Liver (tissue), 3 donors: ENCODE data around the gene FTO.

ENCODE experiments used
- GABPA ChIP-seq, 2 donors: IDR thresholded peaks in 1 of 2; conservative IDR thresholded peaks in 1 of 2; 2 replicates each; pipeline ENCODE4 v1.6.1; 2016; ENCODE audit warnings: antibody characterized with exemption in 2 of 2, mild to moderate bottlenecking in 1 of 2, moderate library complexity in 1 of 2
- TF ChIP-seq, protein P1 (sequence below): fragments of 150-350 bp; IDR thresholded peaks from 2 replicates; pipeline ENCODE4 v1.5.1; 2017; ENCODE audit warnings: improper control_type of control experiment, low read depth, low read length; ENCODE audit not compliant: missing input control
- TF ChIP-seq, protein P2 (sequence below): IDR thresholded peaks from 2 replicates; pipeline ENCODE4 v1.6.1; 2016; ENCODE audit warnings: antibody characterized with exemption
- donor health status: healthy.
- donor health status: healthy.

GRCh38 chr16:54152362-54153239, 448.6 kb downstream of the FTO start:
- TF ChIP-seq, protein P1, sequence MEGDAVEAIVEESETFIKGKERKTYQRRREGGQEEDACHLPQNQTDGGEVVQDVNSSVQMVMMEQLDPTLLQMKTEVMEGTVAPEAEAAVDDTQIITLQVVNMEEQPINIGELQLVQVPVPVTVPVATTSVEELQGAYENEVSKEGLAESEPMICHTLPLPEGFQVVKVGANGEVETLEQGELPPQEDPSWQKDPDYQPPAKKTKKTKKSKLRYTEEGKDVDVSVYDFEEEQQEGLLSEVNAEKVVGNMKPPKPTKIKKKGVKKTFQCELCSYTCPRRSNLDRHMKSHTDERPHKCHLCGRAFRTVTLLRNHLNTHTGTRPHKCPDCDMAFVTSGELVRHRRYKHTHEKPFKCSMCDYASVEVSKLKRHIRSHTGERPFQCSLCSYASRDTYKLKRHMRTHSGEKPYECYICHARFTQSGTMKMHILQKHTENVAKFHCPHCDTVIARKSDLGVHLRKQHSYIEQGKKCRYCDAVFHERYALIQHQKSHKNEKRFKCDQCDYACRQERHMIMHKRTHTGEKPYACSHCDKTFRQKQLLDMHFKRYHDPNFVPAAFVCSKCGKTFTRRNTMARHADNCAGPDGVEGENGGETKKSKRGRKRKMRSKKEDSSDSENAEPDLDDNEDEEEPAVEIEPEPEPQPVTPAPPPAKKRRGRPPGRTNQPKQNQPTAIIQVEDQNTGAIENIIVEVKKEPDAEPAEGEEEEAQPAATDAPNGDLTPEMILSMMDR = no peak
- no peak for TF ChIP-seq GABPA (IDR thresholded peaks at IDR 0.05 in 1 of 2, conservative IDR thresholded peaks at IDR 0.05 in 1 of 2)
- TF ChIP-seq, protein P2, sequence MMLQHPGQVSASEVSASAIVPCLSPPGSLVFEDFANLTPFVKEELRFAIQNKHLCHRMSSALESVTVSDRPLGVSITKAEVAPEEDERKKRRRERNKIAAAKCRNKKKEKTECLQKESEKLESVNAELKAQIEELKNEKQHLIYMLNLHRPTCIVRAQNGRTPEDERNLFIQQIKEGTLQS = no peak
